Stimulated activated naive B cell treated with anti-CD40 and anti-IgM and Interleukin-4, amounts not matched to agents 10 μg/mL and 1 μg/mL and 100 μg/mL, for 72 hours (primary cell): ENCODE data around the gene NARF.

Source experiments
- ATAC-seq, 2 donors: fragments of 150-1000 bp; cut with Tn5 transposase; replicated peaks; 2 replicates each; pipeline ENCODE4 v1.10.0; 2021; ENCODE audit warnings: moderate library complexity in 1 of 2
- DNase-seq: peaks from one replicate; pipeline ENCODE4 v3.0.0; 2021
- H3K27ac Mint-ChIP-seq: one replicate; pipeline ENCODE4 v1.8.0; 2022; ENCODE audit warnings: mild to moderate bottlenecking, mixed read lengths
- H3K27me3 Mint-ChIP-seq, 2 donors: one replicate each; pipeline ENCODE4 v1.8.0; 2022; ENCODE audit warnings: mixed read lengths in 2 of 2
- H3K36me3 Mint-ChIP-seq, 2 donors: one replicate each; pipeline ENCODE4 v1.8.0; 2022; ENCODE audit warnings: mixed read lengths in 2 of 2, mild to moderate bottlenecking in 1 of 2
- H3K4me1 Mint-ChIP-seq, 2 donors: one replicate each; pipeline ENCODE4 v1.8.0; 2022; ENCODE audit warnings: mixed read lengths in 2 of 2, mild to moderate bottlenecking in 1 of 2
- H3K4me3 Mint-ChIP-seq, 2 donors: one replicate each; pipeline ENCODE4 v1.8.0; 2022; ENCODE audit warnings: mild to moderate bottlenecking in 2 of 2, mixed read lengths in 2 of 2, moderate library complexity in 1 of 2
- H3K9me3 Mint-ChIP-seq, 2 donors: one replicate each; pipeline ENCODE4 v1.8.0; 2022; ENCODE audit warnings: mixed read lengths in 2 of 2, mild to moderate bottlenecking in 1 of 2

Gene NARF

DNA sequence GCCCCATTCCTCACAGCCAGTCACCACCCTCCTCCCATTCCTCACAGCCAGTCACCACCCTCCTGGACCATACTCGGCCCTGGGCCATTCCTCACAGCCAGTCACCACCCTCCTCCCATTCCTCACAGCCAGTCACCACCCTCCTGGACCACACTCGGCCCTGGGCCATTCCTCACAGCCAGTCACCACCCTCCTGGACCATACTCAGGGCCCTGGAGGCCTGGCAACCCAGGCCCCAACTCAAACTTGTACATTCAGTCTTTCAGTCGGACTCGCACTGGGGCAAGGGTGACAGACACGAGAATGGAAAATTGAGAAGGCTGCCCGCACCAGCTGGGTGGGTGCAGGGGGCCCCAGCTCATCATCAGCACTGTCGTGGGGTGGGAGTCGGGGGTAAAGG lies 30.6 kb downstream of the NARF start:
- H3K4me1 Mint-ChIP-seq = peaks cover 6 to 15% of the 10 kb centered on the region in 2 donors
- H3K4me3 Mint-ChIP-seq = no peak overlapping the region
- DNase-seq (no peak), ATAC-seq (no peak)
- no peak overlapping the region for H3K27ac Mint-ChIP-seq
- no peaks in the 10 kb centered on the region for H3K27me3 Mint-ChIP-seq
- H3K9me3 Mint-ChIP-seq = no peaks in the 10 kb centered on the region
- peaks cover 24 to 31% of the 10 kb centered on the region in 2 donors for H3K36me3 Mint-ChIP-seq

DNA sequence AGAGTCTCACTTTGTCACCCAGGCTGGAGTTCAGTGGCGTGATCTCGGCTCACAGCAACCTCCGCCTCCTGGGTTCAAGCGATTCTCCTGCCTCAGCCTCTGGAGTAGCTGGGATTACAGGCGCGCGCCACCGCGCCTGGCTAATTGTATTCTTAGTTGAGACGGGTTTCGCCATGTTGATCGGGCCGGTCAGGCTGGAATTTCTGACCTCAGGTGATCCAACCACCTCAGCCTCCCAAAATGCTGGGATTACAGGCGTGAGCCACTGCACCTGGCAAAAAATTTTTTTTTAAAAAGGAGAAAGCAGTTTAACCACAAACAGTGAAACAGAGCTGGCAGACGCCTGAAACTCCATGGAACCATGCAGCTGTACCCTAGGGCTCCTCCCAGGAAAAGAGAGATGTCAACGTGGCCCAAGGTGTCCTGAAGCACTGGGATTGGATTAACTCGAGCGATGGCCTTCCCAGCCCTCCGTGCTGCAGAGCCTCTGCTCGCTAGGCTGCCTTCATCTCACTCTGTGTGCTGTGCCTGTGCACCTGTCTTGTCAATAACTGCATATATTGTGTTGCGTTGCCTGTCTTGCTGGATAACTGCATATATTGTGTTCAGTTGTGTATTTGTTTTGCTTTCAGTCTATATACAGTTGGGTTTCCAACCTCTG lies 31.4 kb downstream of the NARF start:
- Mint-ChIP-seq H3K4me1 (peaks cover 14 to 23% of the 10 kb centered on the region in 2 donors), H3K4me3 (no peak overlapping the region), H3K27ac (no peak overlapping the region), H3K27me3 (peaks cover 0 to 6% of the 10 kb centered on the region in 2 donors), H3K36me3 (peaks cover 22 to 35% of the 10 kb centered on the region in 2 donors), H3K9me3 (no peaks in the 10 kb centered on the region)
- ATAC-seq = no peak
- no peak for DNase-seq

DNA sequence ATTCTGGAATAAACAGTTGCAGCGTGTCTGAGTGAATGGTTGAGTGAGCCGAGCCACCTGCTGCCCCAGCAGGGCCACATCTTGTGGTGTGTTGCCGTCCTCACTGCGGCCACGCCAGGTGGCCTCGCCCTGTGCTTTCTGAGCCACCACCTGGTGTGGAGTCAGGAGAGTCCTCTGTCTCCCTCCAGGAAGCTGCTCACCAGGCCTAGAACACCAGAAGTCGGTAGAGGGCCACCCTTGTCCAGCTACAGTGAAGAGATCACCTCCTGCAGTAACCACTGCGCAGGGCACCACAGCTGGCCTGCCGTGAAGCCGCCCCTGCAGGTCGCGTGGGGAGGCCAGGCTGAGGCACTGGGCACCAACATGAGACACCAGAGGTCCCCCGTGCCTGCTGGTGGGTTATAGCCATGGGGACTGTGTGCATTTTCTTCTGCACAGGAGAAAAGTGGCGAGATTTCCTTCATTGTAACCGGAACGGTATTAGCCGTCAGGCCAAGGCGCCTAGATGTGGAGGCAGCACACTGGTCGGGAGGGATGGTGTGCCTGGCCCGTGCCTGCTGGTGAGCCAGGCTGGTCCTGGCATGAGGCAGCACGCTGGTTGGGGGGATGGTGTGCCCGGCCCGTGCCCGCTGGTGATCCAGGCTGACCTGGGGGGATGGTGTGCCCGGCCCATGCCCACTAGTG lies 32.1 kb downstream of the NARF start:
- no peak for DNase-seq

GRCh38 chr17:82491196-82491530 lies 32.6 kb downstream of the NARF start:
- no peak for ATAC-seq
- Mint-ChIP-seq H3K36me3 (peaks cover 14 to 28% of the 10 kb centered on the region in 2 donors), H3K9me3 (no peaks in the 10 kb centered on the region), H3K4me3 (no peak overlapping the region), H3K4me1 (peaks cover 15 to 23% of the 10 kb centered on the region in 2 donors), H3K27ac (no peak overlapping the region), H3K27me3 (peaks cover 0 to 6% of the 10 kb centered on the region in 2 donors)
- DNase-seq = no peak

More for the DNA sequence above, 32.1 kb downstream of the NARF start:
- Mint-ChIP-seq H3K36me3 (peaks cover 17 to 31% of the 10 kb centered on the region in 2 donors), H3K4me1 (peaks cover 14 to 23% of the 10 kb centered on the region in 2 donors), H3K27ac (no peak overlapping the region), H3K9me3 (no peaks in the 10 kb centered on the region), H3K4me3 (no peak overlapping the region), H3K27me3 (peaks cover 0 to 6% of the 10 kb centered on the region in 2 donors)
- no peak for ATAC-seq

DNA sequence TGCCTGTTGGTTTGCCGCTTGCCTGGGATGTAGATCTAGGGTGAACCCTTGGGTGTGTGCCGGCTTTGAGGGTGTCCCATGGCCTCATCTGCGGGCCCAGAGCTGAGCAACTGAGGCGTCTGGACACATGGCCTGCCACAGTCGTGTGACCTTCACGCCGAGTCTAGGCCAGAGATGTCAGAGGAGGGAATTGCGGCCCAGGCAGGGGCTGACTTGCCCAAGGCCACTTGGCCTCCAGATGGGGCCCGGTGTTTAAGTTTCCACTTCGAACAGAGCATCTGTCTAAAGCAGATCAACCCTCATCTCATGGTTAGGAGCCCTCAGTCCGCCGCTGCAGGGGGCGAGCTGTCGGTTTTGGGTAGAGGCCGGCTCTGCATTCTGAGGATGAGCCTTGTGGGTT lies 33.0 kb downstream of the NARF start:
- H3K4me3 Mint-ChIP-seq = no peak overlapping the region

GRCh38 chr17:82492643-82493225 lies 34.2 kb downstream of the NARF start:
- H3K4me3 Mint-ChIP-seq = no peak overlapping the region
- peaks cover 9 to 16% of the 10 kb centered on the region in 2 donors for H3K36me3 Mint-ChIP-seq
- DNase-seq = no peak

More for the DNA sequence above, 33.0 kb downstream of the NARF start:
- H3K27ac Mint-ChIP-seq = no peak overlapping the region
- ATAC-seq (no peak), DNase-seq (no peak)
- peaks cover 11 to 24% of the 10 kb centered on the region in 2 donors for H3K36me3 Mint-ChIP-seq
- H3K4me1 Mint-ChIP-seq = peaks cover 14 to 26% of the 10 kb centered on the region in 2 donors
- H3K27me3 Mint-ChIP-seq = peaks cover 0 to 6% of the 10 kb centered on the region in 2 donors
- no peaks in the 10 kb centered on the region for H3K9me3 Mint-ChIP-seq

DNA sequence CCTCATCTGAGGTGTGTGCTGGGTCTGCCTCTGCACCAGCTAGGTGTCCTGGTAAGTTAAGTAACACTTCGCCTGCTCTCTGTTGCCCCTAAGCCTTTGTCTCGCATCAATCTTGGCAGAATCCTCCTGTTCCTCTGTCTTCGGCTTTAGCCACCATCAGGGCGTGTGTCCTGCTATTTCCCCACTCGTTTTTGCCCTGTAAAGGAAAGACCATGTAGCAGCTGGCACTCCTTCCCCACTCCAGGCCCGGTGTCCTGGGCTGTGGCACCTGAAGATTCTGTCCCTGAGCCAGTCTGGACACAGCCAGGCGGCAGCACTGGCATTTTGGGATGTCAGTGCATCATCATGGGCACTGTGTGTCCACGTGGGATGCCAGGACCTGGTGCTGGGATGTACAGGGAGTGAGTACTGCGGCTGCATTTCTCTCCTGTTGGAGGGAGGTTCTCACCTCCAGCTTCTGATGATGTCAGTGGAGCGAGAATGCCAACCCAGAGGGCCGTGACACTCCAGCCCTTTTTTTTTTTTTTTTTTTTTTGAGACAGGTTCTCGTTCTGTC lies 34.8 kb downstream of the NARF start:
- H3K4me3 Mint-ChIP-seq = no peak overlapping the region
- no peak for DNase-seq
- no peak for ATAC-seq
- H3K27ac Mint-ChIP-seq = no peak overlapping the region
- peaks cover 9 to 14% of the 10 kb centered on the region in 2 donors for H3K36me3 Mint-ChIP-seq
- peaks cover 19 to 39% of the 10 kb centered on the region in 2 donors for H3K4me1 Mint-ChIP-seq
- H3K27me3 Mint-ChIP-seq = peaks cover 0 to 6% of the 10 kb centered on the region in 2 donors
- H3K9me3 Mint-ChIP-seq = no peaks in the 10 kb centered on the region

More at GRCh38 chr17:82492643-82493225, 34.2 kb downstream of the NARF start:
- no peak for ATAC-seq
- Mint-ChIP-seq H3K4me1 (peaks cover 14 to 34% of the 10 kb centered on the region in 2 donors), H3K9me3 (no peaks in the 10 kb centered on the region), H3K27ac (no peak overlapping the region), H3K27me3 (peaks cover 0 to 6% of the 10 kb centered on the region in 2 donors)

GRCh38 chr17:82494236-82495055 lies 35.9 kb downstream of the NARF start:
- peak overlapping the region; percentile 99 for H3K27ac Mint-ChIP-seq
- H3K36me3 Mint-ChIP-seq = peaks cover 3 to 9% of the 10 kb centered on the region in 2 donors
- peak; percentile 85 for DNase-seq
- peak overlapping the region; percentile 75 to 83 for H3K4me3 Mint-ChIP-seq
- ATAC-seq = peak; percentile 82 to 83
- H3K27me3 Mint-ChIP-seq = peaks cover 0 to 6% of the 10 kb centered on the region in 2 donors
- peaks cover 23 to 45% of the 10 kb centered on the region in 2 donors for H3K4me1 Mint-ChIP-seq
- H3K9me3 Mint-ChIP-seq = no peaks in the 10 kb centered on the region

DNA sequence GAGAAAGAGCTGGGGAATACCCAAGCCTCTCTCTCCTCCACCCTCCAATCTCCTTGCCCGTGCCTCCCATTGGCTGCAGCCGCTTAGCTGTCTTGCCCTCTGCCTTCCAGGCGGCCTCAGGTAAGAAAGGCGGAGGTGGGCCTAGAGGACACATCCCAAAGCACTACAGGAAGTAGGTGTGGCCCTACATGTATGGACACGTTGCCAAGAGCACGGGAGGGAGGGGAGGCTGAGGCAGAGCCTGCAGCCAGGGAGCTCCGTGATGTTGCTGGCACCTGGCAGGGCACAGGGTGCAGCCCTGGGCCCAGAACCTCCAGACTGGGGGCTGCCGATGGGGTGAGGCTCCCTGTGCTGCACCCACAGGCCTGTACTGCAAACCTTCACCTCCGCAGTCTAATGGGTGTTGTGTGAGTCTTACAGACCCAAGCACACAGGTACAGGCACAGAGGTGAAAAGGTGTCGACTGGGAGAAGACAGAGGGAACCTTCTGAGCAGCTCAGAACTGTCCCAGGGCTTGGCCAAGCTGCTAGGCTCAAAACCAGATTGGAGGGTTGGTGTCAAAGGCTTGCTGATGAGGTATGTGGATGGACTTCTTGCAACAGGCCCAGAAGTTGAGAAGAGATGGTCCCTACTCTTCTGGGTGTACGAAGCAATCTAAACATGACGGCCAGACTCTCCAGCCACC lies 37.4 kb downstream of the NARF start:
- H3K27ac Mint-ChIP-seq = peak overlapping the region; percentile 71
- no peaks in the 10 kb centered on the region for H3K9me3 Mint-ChIP-seq
- peaks cover 23 to 41% of the 10 kb centered on the region in 2 donors for H3K4me1 Mint-ChIP-seq
- peaks cover 2 to 9% of the 10 kb centered on the region in 2 donors for H3K36me3 Mint-ChIP-seq
- peak overlapping the region; percentile 74 to 88 for H3K4me3 Mint-ChIP-seq
- DNase-seq = no peak
- no peak for ATAC-seq
- H3K27me3 Mint-ChIP-seq = peaks cover 0 to 6% of the 10 kb centered on the region in 2 donors

DNA sequence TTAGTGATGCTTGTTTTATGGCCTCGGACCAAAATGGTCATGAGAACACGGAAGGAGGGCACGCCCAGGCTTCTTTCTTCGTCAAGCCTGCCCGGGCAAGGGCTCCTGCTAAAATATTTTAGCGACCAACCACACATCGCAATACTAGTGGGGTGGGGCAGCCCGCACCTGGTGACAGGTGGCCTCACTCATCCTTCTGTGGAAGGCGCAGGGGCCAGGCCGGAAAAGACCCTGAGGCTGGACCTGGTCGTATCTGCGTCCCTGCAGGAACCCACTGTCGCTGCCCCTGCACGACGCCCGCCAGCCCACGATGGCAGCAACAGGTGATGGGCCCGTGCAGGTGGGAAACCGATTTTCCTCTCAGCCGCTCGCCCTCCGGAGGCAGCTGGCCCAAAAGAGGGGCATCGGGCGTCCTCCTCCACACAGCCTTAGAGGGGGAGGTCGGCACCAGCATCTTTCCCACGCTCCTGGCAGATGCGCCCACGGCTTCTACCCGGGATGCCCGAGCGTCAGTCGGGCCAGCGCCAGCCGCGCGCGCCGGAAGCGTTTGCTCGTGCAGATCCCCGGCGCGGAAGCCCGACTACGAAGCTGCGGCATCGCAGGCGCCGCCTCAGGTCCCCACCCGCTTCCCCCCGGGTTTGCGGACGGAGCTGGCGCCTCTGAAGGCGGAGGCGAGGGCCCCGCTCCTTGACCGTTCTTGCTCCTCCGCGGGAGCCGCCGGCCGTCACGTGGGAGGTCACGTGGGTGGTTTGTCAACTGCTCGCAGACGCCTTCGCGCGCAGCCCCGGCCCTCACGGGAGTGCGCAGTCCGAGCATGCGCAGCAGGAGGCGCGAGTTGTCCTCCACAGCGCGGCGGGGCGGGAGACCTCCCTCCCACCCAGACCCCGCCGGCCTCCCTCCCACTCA lies 38.2 kb downstream of the NARF start:
- Mint-ChIP-seq H3K9me3 (no peaks in the 10 kb centered on the region), H3K4me1 (peaks cover 23 to 41% of the 10 kb centered on the region in 2 donors), H3K4me3 (peak overlapping the region; percentile 74 to 88), H3K27ac (peak overlapping the region; percentile 80), H3K27me3 (peaks cover 0 to 6% of the 10 kb centered on the region in 2 donors), H3K36me3 (peaks cover 2 to 9% of the 10 kb centered on the region in 2 donors)
- ATAC-seq = peak; percentile 64 to 76
- DNase-seq = peak; percentile 88

GRCh38 chr17:82497483-82498405 lies 39.2 kb downstream of the NARF start:
- H3K4me1 Mint-ChIP-seq = peaks cover 23 to 41% of the 10 kb centered on the region in 2 donors
- H3K27me3 Mint-ChIP-seq = peaks cover 0 to 6% of the 10 kb centered on the region in 2 donors
- H3K27ac Mint-ChIP-seq = peak overlapping the region; percentile 89
- ATAC-seq (peak; percentile 26 to 44), DNase-seq (peak; percentile 34)
- H3K9me3 Mint-ChIP-seq = no peaks in the 10 kb centered on the region
- peaks cover 2 to 9% of the 10 kb centered on the region in 2 donors for H3K36me3 Mint-ChIP-seq
- H3K4me3 Mint-ChIP-seq = peak overlapping the region; percentile 84 to 88

DNA sequence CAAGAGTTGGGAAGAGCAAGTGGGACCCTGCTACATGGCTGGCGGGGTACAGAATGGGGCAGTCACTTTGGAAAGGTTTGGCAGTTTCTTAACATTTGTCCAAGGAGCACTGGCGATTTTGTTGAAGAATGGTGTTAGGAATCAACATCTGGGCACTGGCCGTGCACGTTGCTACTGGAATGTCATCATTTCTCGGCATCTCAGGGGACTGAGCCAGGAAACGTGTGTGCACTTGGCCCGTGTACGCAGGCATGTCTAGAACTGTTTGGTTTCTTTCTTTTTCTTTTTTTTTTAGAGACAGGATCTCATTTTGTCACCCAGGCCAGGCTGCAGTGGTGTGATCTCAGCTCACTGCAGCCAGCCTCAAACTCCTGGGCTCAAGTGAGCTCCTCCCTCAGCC lies 43.7 kb downstream of the NARF start:
- Mint-ChIP-seq H3K27me3 (no peaks in the 10 kb centered on the region), H3K4me3 (no peak overlapping the region), H3K36me3 (no peaks in the 10 kb centered on the region), H3K4me1 (peaks cover 17 to 22% of the 10 kb centered on the region in 2 donors), H3K27ac (no peak overlapping the region), H3K9me3 (no peaks in the 10 kb centered on the region)
- no peak for DNase-seq
- ATAC-seq = no peak
